Measurements from ENCODE around the gene DCAF12.

- TF ChIP-seq, protein P1, sequence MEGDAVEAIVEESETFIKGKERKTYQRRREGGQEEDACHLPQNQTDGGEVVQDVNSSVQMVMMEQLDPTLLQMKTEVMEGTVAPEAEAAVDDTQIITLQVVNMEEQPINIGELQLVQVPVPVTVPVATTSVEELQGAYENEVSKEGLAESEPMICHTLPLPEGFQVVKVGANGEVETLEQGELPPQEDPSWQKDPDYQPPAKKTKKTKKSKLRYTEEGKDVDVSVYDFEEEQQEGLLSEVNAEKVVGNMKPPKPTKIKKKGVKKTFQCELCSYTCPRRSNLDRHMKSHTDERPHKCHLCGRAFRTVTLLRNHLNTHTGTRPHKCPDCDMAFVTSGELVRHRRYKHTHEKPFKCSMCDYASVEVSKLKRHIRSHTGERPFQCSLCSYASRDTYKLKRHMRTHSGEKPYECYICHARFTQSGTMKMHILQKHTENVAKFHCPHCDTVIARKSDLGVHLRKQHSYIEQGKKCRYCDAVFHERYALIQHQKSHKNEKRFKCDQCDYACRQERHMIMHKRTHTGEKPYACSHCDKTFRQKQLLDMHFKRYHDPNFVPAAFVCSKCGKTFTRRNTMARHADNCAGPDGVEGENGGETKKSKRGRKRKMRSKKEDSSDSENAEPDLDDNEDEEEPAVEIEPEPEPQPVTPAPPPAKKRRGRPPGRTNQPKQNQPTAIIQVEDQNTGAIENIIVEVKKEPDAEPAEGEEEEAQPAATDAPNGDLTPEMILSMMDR (IDR thresholded peaks at IDR 0.05), result no peak
- TF ChIP-seq POLR2A (IDR thresholded peaks at IDR 0.05), result no peak
Measured at GRCh38 chr9:34121996-34122395, 4.5 kb downstream of the DCAF12 start.

Data from adrenal gland (tissue), 5 donors.